ENCODE results near the gene MICA.

- TF ChIP-seq TBP (optimal IDR thresholded peaks at IDR 0.05; ENCODE audit: low read depth, low read length) (no peak), ATF4 (CRISPR knock-in tag; IDR thresholded peaks at IDR 0.05) (no peak), CTCF (IDR thresholded peaks at IDR 0.05 in 2 of 3, conservative IDR thresholded peaks at IDR 0.05 in 1 of 3; ENCODE audit: insufficient read depth in 2 of 3, low read depth in 1 of 3, low read length in 3 of 3) (no peak), NBN (IDR thresholded peaks at IDR 0.05; ENCODE audit: low read depth) (no peak), POLR2A (conservative IDR thresholded peaks at IDR 0.05) (peak; percentile 39; the same call in 1 of the 2 replicates), ZNF584 (CRISPR knock-in tag; IDR thresholded peaks at IDR 0.05; ENCODE audit: low read depth) (no peak), PATZ1 (CRISPR knock-in tag; IDR thresholded peaks at IDR 0.05; ENCODE audit: borderline replicate concordance) (no peak), MYC (IDR thresholded peaks at IDR 0.05; ENCODE audit: low read depth, low read length) (no peak), MYC (CRISPR knock-in tag; IDR thresholded peaks at IDR 0.05; ENCODE audit: borderline replicate concordance, low read depth) (no peak), HDGF (IDR thresholded peaks at IDR 0.05) (no peak)
These were observed 13.1 kb downstream of the MICA start for GRCh38 chr6:31416394-31417014.
